SJCRH30 (cell line): ENCODE data around the gene UBAC2. TPM values are rescaled to one million over a fixed set of nuclear protein-coding genes. Genes with fewer than 3 reads are reported as not detected.

ENCODE experiments used
- DNase-seq, 2 experiments: peaks; one replicate each; pipeline ENCODE4 v3.0.0-alpha.2; 2015 to 2020
- H3K27ac ChIP-seq: fragments of 250-450 bp; sonication (Bioruptor Pico); 2 replicates; pipeline ENCODE4 v1.5.1; 2020; ENCODE audit warnings: mild to moderate bottlenecking, moderate library complexity
- H3K27me3 ChIP-seq: fragments of 250-450 bp; sonication (Bioruptor Pico); 2 replicates; pipeline ENCODE4 v1.5.1; 2020; ENCODE audit warnings: mild to moderate bottlenecking, moderate library complexity
- H3K36me3 ChIP-seq: fragments of 250-450 bp; sonication (Bioruptor Pico); 2 replicates; pipeline ENCODE4 v1.5.1; 2020; ENCODE audit warnings: mild to moderate bottlenecking, moderate library complexity
- H3K4me1 ChIP-seq: fragments of 250-450 bp; sonication (Bioruptor Pico); 2 replicates; pipeline ENCODE4 v1.5.1; 2020; ENCODE audit warnings: mild to moderate bottlenecking, moderate library complexity
- H3K4me3 ChIP-seq: fragments of 250-450 bp; sonication (Bioruptor Pico); 2 replicates; pipeline ENCODE4 v1.5.1; 2020; ENCODE audit warnings: mild to moderate bottlenecking, moderate library complexity
- H3K9me3 ChIP-seq: fragments of 250-450 bp; sonication (Bioruptor Pico); replicated peaks from 2 replicates; pipeline ENCODE4 v1.5.1; 2020; ENCODE audit warnings: mild to moderate bottlenecking, moderate library complexity
- total RNA-seq: library from RNA; depleted of rRNA; stranded (reverse); fragments of >200 nt; shearing (Covaris generic); gene quantifications from 2 replicates; pipeline ENCODE4 v1.2.3, GENCODE V29; 2014

UBAC2 gene
- total RNA-seq, 1 experiment from 2014 or later, result 55.6 TPM

- H3K36me3 ChIP-seq, result no peaks in the 10 kb centered on the region
- no peak for DNase-seq
- H3K27me3 ChIP-seq, result no peaks in the 10 kb centered on the region
- no peaks in the 10 kb centered on the region; the same call in 1 of the 2 replicates for H3K4me1 ChIP-seq
- no peaks in the 10 kb centered on the region for H3K9me3 ChIP-seq
- no peak overlapping the region for H3K4me3 ChIP-seq
- no peak overlapping the region for H3K27ac ChIP-seq
Measured at GRCh38 chr13:99173606-99174005, 27.0 kb upstream of the UBAC2 start.

DNA sequence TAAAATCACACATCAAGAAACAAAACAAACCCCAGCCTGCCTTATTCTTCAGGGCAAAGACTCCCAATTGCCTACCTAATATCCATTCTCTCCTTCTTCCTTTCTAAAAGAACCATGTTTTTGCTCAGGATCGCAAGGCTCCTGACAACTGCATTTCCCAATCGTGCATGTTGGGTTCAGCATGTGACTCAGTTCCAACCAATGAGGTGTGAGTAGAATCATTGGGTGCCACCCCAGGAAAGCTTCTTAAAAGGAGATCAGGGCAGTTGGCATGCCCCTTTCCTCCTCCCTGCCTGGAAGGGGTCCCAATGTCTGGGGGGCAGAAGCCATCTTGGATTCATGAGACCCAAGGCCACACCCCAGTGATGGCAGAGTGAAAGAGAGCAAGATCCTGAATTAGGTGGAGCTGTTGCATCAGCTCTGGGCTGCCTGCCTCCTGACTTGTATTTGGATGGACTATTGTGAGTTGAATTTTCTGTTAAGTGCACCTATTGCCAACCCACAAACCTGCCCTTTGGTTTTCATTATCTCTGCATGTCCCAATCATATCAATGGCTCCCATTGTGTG lies 26.0 kb upstream of the UBAC2 start:
- no peaks in the 10 kb centered on the region for H3K27me3 ChIP-seq
- no peaks in the 10 kb centered on the region; the same call in 1 of the 2 replicates for H3K4me1 ChIP-seq
- no peaks in the 10 kb centered on the region for H3K9me3 ChIP-seq
- H3K4me3 ChIP-seq, result no peak overlapping the region
- no peaks in the 10 kb centered on the region for H3K36me3 ChIP-seq
- DNase-seq, result no peak
- no peak overlapping the region for H3K27ac ChIP-seq

GRCh38 chr13:99176309-99177276 lies 24.1 kb upstream of the UBAC2 start:
- H3K4me3 ChIP-seq, result no peak overlapping the region
- DNase-seq, result peak; percentile 43 to 78
- no peaks in the 10 kb centered on the region; the same call in 1 of the 2 replicates for H3K4me1 ChIP-seq
- no peaks in the 10 kb centered on the region for H3K36me3 ChIP-seq
- no peak overlapping the region for H3K27ac ChIP-seq
- H3K9me3 ChIP-seq, result no peaks in the 10 kb centered on the region
- no peaks in the 10 kb centered on the region for H3K27me3 ChIP-seq

- H3K36me3 ChIP-seq, result no peaks in the 10 kb centered on the region
- DNase-seq, result peak; percentile 19 to 20
- H3K27me3 ChIP-seq, result no peaks in the 10 kb centered on the region
- no peak overlapping the region for H3K27ac ChIP-seq
- no peaks in the 10 kb centered on the region; the same call in 1 of the 2 replicates for H3K4me1 ChIP-seq
- 0 out of 2 replicates have a peak, but pooled peaks cover 3% of the 10 kb centered on the region for H3K9me3 ChIP-seq
- no peak overlapping the region for H3K4me3 ChIP-seq
Measured at GRCh38 chr13:99178636-99179035, 22.0 kb upstream of the UBAC2 start.

DNA sequence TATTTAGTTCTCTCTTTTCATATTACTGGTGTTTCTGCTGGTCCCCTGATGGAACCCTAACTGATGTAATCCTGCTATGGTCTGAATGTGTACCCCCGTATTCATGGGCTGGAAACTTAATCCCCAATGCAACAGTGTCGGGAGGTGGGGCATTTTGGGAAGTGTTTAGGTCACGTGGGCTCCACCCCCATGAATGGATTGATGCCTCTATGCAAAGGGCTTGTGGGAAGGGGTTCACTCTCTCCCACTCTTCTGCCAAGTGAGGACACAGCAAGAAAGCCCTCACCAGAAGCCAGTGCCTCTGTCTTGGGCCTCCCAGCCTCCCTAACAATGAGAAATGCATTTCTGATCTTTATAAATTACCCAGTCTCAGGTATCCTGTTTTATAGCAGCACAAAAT lies 21.2 kb upstream of the UBAC2 start:
- no peaks in the 10 kb centered on the region for H3K36me3 ChIP-seq
- H3K27me3 ChIP-seq, result no peaks in the 10 kb centered on the region
- H3K4me3 ChIP-seq, result no peak overlapping the region

DNA sequence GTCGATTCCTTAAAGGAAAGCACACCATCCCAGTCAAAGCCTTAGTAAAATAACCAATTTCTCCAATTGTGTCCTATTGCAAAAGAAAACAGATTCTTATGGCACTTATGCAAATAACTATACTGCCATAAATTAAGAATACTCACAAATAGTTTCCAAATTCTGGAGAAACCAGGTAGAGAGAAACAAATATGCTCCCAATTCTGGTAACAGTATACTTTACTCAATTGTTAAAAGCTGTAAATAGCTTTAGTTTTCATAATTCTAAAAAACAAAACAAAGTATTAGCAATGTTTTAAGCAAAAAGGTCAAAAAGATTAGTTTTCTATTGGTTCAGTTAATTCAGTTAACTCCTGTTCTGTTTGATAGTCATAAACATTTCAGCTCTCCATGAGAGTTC lies 18.2 kb upstream of the UBAC2 start:
- 0 out of 2 replicates have a peak, but pooled peaks cover 3% of the 10 kb centered on the region for H3K9me3 ChIP-seq

More for the DNA sequence above, 21.2 kb upstream of the UBAC2 start:
- Histone ChIP-seq H3K4me1 (no peaks in the 10 kb centered on the region; the same call in 1 of the 2 replicates), H3K27ac (no peak overlapping the region), H3K9me3 (0 out of 2 replicates have a peak, but pooled peaks cover 3% of the 10 kb centered on the region)
- DNase-seq, result no peak

DNA sequence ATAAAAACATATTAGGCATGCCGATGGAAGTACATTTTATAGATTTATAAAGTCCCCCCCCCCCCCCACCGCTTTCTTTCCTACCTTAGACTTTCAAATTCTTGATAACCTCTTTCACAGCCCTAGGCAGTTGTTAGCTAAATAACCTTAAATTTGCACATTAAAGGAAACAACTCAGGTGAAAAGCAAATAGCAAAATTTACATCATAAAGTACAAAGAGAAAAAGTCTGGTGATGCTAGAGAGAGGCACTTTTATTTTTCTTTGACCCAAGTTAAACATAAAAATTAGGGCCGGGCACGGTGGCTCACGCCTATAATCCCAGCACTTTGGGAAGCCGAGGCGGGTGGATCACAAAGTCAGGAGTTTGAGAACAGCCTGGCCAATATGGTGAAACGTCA lies 15.0 kb upstream of the UBAC2 start:
- DNase-seq, result no peak
- H3K27me3 ChIP-seq, result no peaks in the 10 kb centered on the region
- H3K9me3 ChIP-seq, result 0 out of 2 replicates have a peak, but pooled peaks cover 3% of the 10 kb centered on the region
- H3K4me1 ChIP-seq, result no peaks in the 10 kb centered on the region
- no peak overlapping the region for H3K27ac ChIP-seq
- H3K36me3 ChIP-seq, result no peaks in the 10 kb centered on the region
- no peak overlapping the region for H3K4me3 ChIP-seq

More for the DNA sequence above, 18.2 kb upstream of the UBAC2 start:
- Histone ChIP-seq H3K36me3 (no peaks in the 10 kb centered on the region), H3K4me1 (no peaks in the 10 kb centered on the region; the same call in 1 of the 2 replicates), H3K27ac (no peak overlapping the region), H3K27me3 (no peaks in the 10 kb centered on the region), H3K4me3 (no peak overlapping the region)
- no peak for DNase-seq

GRCh38 chr13:99190147-99190985 lies 10.3 kb upstream of the UBAC2 start:
- no peak overlapping the region for H3K27ac ChIP-seq
- H3K36me3 ChIP-seq, result no peaks in the 10 kb centered on the region
- H3K4me1 ChIP-seq, result peaks cover 11% of the 10 kb centered on the region
- no peak overlapping the region for H3K4me3 ChIP-seq
- no peak for DNase-seq
- H3K9me3 ChIP-seq, result no peaks in the 10 kb centered on the region
- H3K27me3 ChIP-seq, result no peaks in the 10 kb centered on the region

DNA sequence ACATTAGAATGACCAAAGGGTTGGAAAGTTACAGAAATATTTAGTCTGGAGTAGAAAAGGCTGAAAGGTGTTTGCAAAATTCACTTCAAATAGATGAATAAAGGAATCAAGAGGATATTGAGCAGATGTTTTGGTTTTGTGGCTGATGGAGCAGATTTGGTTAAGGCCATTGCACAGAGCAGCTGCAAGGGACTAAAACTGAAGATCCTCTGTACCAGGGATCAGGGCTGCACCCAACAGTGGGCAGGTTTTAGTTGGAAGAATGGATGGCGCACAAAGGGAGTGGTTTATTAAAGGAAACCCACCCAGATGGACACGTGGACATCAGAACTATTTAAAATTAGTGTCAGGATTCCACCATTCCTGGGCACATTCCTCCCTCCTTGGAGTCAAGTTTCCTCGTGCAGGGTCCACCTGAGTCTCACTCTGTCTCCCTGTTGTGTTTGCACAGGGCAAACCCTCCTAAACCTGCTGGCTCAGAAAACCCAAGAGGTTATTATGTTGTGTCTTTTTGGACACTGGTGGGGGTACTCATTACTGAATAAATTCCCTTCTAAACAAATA lies 9.2 kb upstream of the UBAC2 start:
- Histone ChIP-seq H3K9me3 (no peaks in the 10 kb centered on the region), H3K36me3 (no peaks in the 10 kb centered on the region), H3K27me3 (no peaks in the 10 kb centered on the region), H3K4me3 (no peak overlapping the region), H3K4me1 (peaks cover 11% of the 10 kb centered on the region), H3K27ac (no peak overlapping the region)
- peak; percentile 14 to 50 for DNase-seq

DNA sequence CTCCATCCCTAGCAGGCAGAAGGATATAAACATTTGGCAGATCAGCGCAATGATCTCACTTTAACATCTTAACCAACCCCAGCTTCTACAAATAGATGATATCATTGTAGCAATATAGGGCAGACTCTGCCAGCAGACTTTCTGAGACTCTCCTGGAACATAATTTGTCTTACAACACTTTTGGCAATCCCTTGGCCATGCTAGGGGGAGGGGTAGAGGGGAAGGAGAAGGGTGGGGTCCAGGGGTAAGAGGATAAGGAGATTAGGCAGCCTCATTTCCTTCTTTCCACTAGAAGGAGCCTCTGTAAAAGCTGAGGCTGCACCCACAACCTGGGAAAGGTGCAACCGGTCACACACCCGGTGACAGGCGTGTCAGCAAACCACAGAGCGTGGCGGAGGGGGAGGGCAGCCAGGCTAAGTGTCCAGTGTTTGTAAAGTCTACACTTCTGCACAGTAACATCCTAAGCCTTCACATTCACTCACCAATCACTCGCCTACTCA lies 8.7 kb upstream of the UBAC2 start:
- H3K4me1 ChIP-seq, result peaks cover 11% of the 10 kb centered on the region
- H3K9me3 ChIP-seq, result no peaks in the 10 kb centered on the region
- DNase-seq, result no peak
- H3K27ac ChIP-seq, result no peak overlapping the region
- H3K36me3 ChIP-seq, result no peaks in the 10 kb centered on the region
- H3K4me3 ChIP-seq, result no peak overlapping the region
- no peaks in the 10 kb centered on the region for H3K27me3 ChIP-seq

- no peak overlapping the region for H3K27ac ChIP-seq
- no peak overlapping the region for H3K4me3 ChIP-seq
- H3K27me3 ChIP-seq, result no peaks in the 10 kb centered on the region
- no peak for DNase-seq
- H3K36me3 ChIP-seq, result no peaks in the 10 kb centered on the region
- no peaks in the 10 kb centered on the region for H3K9me3 ChIP-seq
- peaks cover 11% of the 10 kb centered on the region for H3K4me1 ChIP-seq
Measured at GRCh38 chr13:99192480-99192879, 8.2 kb upstream of the UBAC2 start.

DNA sequence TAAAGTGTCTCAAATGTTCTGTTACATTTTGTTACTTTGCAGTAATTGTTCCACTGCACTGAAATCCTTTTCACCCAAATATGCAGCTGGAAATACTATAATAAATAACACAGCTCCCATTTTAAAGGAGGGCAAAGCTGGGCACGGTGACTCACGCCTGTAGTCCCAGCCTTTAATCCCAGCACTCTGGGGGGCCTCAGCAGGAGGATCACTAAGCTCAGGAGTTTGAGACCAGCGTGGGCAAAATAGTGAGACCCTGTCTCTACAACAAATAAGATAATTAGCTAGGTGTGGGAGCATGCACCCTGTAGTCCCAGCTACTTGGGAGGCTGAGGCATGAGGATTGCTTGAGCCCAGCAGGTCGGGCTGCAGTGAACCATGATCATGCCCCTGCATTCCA lies 7.5 kb upstream of the UBAC2 start:
- Histone ChIP-seq H3K27ac (no peak overlapping the region), H3K36me3 (no peaks in the 10 kb centered on the region), H3K9me3 (no peaks in the 10 kb centered on the region), H3K4me3 (no peak overlapping the region), H3K27me3 (no peaks in the 10 kb centered on the region), H3K4me1 (peaks cover 11% of the 10 kb centered on the region)
- no peak for DNase-seq

DNA sequence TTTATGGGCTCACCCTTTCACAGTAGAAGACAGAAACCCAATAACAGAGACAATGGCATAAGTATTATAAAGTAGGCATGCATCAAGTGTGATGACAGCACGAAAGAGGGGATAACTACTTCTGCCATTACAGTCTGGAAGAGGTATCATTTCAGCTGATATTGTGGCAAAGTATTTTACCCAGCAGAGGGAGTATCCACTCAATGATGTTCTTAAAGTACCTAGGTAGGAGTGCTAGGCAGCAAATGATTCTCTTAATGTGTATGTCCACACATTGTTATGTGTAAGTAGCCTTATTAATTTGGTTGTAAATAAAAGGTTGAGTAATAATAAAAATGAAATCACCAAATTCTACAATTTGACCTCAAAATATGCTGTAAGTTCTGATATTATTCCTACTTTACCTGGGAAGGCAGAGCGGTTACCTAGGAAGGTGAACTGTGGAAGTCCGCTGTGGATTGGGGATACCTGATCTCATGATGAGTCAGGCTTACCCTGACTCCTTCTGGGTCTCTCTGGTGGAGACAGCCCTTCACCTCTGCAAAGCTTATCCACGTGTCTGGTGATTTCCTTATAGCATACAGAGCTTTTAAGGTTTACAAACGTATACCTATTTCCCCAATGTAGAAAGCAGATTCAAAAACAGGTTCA lies 4.1 kb upstream of the UBAC2 start:
- peaks cover 7% of the 10 kb centered on the region for H3K4me1 ChIP-seq
- H3K27ac ChIP-seq, result no peak overlapping the region
- H3K36me3 ChIP-seq, result no peaks in the 10 kb centered on the region
- no peak for DNase-seq
- no peaks in the 10 kb centered on the region for H3K27me3 ChIP-seq
- H3K9me3 ChIP-seq, result no peaks in the 10 kb centered on the region
- no peak overlapping the region for H3K4me3 ChIP-seq
